ENCODE measurements around the gene CBFA2T3.

The CBFA2T3 gene

DNA sequence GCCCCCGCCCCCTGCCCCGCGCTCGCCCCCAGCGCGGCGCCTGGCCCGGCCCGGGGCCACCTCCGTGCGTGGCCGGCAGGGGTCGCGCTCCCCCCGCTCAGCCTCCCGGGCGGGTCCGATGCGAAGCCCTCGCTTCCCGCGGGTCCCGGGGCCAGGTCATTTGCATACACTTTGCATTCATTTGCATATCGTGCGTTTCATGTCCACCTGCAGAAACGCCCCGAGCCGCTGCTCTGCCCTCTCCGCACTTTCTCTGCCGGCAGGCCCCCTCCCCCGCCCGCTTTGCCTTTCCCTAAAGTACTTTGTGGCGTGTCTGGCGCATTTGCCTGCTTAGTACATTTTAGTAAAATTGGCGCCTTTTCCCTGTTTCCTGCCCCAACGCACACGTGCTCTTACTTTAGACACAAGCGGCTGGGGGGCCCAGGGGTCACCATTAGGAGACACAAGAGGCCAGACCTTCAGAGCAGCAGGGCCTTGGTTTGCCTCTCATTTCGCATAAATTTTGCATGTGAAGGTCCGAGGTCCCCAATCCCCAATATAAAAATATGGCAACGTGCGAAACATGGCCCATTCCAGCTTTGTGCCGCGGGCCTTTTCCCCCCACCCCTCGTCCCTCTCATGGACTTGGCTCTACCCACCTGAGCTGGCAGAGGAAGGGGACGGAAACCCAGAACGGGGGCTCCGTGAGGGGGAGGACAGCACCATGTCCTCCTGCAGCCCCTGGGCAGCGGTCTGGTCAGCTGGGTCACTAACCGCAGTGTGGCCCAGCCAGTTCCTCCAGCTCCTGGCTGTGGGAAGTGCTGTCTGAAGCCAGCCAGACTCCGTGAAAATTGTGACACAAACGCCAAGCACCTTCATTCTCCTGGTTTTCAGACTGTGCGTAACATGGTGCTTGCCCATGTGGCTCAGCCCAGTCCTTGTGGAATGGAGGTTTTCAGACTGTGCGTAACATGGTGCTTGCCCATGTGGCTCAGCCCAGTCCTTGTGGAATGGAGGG lies 34.8 kb downstream of the CBFA2T3 start:
- no peaks in the 10 kb centered on the region; the same call in 1 of the 2 replicates for H3K4me1 ChIP-seq (ENCODE audit: control insufficient read depth, insufficient read depth, low read length)
- no peak overlapping the region for H3K27ac ChIP-seq (ENCODE audit: low read length)
- no peaks in the 10 kb centered on the region for H3K9me3 ChIP-seq (ENCODE audit: control insufficient read depth, insufficient read depth, low read length)
- peaks cover 15% of the 10 kb centered on the region; the same call in 1 of the 2 replicates for H3K27me3 ChIP-seq (ENCODE audit: control insufficient read depth, insufficient read depth, low read length)
- no peak overlapping the region; the same call in 1 of the 2 replicates for H3K4me3 ChIP-seq (ENCODE audit: low read length)
- DNase-seq (ENCODE audit: low read depth, low spot score), result no peak
- H3K36me3 ChIP-seq (ENCODE audit: control insufficient read depth, insufficient read depth, low read length), result peaks cover 2% of the 10 kb centered on the region; the same call in 1 of the 2 replicates
- no CpG with 5 or more reads among the region's 54 CpGs for WGBS (ENCODE audit: insufficient coverage, insufficient read length)

DNA sequence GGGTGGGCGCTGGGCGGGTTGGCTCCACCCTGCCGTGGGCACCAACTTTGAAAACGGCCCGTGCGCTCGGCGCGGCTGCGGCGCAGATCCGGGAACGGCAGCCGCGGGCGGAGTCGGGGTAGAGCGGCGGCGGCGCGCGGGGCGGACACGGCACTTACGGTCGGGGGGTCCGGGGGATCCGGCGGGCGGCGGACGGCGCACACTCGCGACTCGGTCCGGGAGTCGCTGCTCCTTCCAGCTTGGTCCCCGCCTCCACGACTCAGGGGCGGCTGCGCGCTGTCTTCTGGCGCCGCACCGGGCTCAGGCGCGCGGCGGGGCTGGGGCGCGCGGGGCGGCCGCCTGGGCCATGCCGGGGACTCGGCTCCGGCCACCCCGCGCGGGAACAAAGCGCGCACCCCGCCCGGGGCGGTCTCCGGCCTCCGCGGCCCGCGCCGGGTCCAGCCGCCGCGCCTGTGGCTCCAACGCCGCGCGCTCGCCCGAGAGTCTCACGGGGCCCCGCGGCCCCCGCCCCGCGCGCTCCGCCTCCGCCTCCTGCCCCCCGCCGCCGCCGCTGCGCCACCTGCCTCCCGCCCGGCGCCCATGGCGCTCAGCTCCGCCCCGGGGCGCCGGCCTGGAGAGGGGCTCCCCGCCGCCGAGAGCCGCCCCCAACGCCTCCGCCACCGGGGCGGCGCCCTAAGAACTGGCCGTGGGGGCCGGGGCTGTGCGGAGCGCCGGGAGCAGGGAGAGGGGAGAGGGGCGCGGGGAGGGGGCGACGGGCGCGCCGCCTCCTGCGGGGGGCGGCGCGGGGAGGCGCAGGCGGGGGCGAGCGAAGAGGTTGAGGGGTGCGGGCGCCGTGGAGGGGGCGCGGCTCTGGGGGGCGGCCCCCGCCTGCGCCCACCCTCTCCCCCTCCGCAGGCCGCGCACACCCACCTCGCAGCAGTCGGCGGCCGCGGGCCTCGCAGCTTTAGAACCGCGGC lies 35.9 kb downstream of the CBFA2T3 start:
- Histone ChIP-seq H3K4me1 (ENCODE audit: control insufficient read depth, insufficient read depth, low read length) (no peaks in the 10 kb centered on the region; the same call in 1 of the 2 replicates), H3K27ac (ENCODE audit: low read length) (no peak overlapping the region), H3K36me3 (ENCODE audit: control insufficient read depth, insufficient read depth, low read length) (peaks cover 2% of the 10 kb centered on the region; the same call in 1 of the 2 replicates), H3K9me3 (ENCODE audit: control insufficient read depth, insufficient read depth, low read length) (no peaks in the 10 kb centered on the region), H3K27me3 (ENCODE audit: control insufficient read depth, insufficient read depth, low read length) (peaks cover 15% of the 10 kb centered on the region; the same call in 1 of the 2 replicates), H3K4me3 (ENCODE audit: low read length) (peak overlapping the region; percentile 30; the same call in 1 of the 2 replicates)
- no peak for DNase-seq (ENCODE audit: low read depth, low spot score)
- no CpG with 5 or more reads among the region's 152 CpGs for WGBS (ENCODE audit: insufficient coverage, insufficient read length)

- Histone ChIP-seq H3K9me3 (ENCODE audit: control insufficient read depth, insufficient read depth, low read length) (no peaks in the 10 kb centered on the region), H3K36me3 (ENCODE audit: control insufficient read depth, insufficient read depth, low read length) (peaks cover 2% of the 10 kb centered on the region; the same call in 1 of the 2 replicates), H3K27ac (ENCODE audit: low read length) (no peak overlapping the region), H3K4me1 (ENCODE audit: control insufficient read depth, insufficient read depth, low read length) (no peaks in the 10 kb centered on the region; the same call in 1 of the 2 replicates), H3K4me3 (ENCODE audit: low read length) (peak overlapping the region; percentile 30; the same call in 1 of the 2 replicates), H3K27me3 (ENCODE audit: control insufficient read depth, insufficient read depth, low read length) (peaks cover 15% of the 10 kb centered on the region; the same call in 1 of the 2 replicates)
- no CpG with 5 or more reads among the region's 73 CpGs for WGBS (ENCODE audit: insufficient coverage, insufficient read length)
- DNase-seq (ENCODE audit: low read depth, low spot score), result no peak
These were observed 36.8 kb downstream of the CBFA2T3 start for GRCh38 chr16:88939972-88940861.

GRCh38 chr16:88939245-88939971 lies 37.6 kb downstream of the CBFA2T3 start:
- Histone ChIP-seq H3K4me3 (ENCODE audit: low read length) (no peak overlapping the region), H3K36me3 (ENCODE audit: control insufficient read depth, insufficient read depth, low read length) (peaks cover 2% of the 10 kb centered on the region; the same call in 1 of the 2 replicates), H3K9me3 (ENCODE audit: control insufficient read depth, insufficient read depth, low read length) (no peaks in the 10 kb centered on the region), H3K4me1 (ENCODE audit: control insufficient read depth, insufficient read depth, low read length) (no peaks in the 10 kb centered on the region; the same call in 1 of the 2 replicates), H3K27me3 (ENCODE audit: control insufficient read depth, insufficient read depth, low read length) (peaks cover 15% of the 10 kb centered on the region; the same call in 1 of the 2 replicates), H3K27ac (ENCODE audit: low read length) (no peak overlapping the region)
- WGBS (ENCODE audit: insufficient coverage, insufficient read length), result no CpG with 5 or more reads among the region's 34 CpGs
- no peak for DNase-seq (ENCODE audit: low read depth, low spot score)

GRCh38 chr16:88938777-88939244 lies 38.2 kb downstream of the CBFA2T3 start:
- Histone ChIP-seq H3K36me3 (ENCODE audit: control insufficient read depth, insufficient read depth, low read length) (peaks cover 2% of the 10 kb centered on the region; the same call in 1 of the 2 replicates), H3K27me3 (ENCODE audit: control insufficient read depth, insufficient read depth, low read length) (peaks cover 15% of the 10 kb centered on the region; the same call in 1 of the 2 replicates), H3K4me3 (ENCODE audit: low read length) (no peak overlapping the region), H3K27ac (ENCODE audit: low read length) (no peak overlapping the region), H3K9me3 (ENCODE audit: control insufficient read depth, insufficient read depth, low read length) (no peaks in the 10 kb centered on the region), H3K4me1 (ENCODE audit: control insufficient read depth, insufficient read depth, low read length) (no peaks in the 10 kb centered on the region; the same call in 1 of the 2 replicates)
- DNase-seq (ENCODE audit: low read depth, low spot score), result no peak
- no CpG with 5 or more reads among the region's 15 CpGs for WGBS (ENCODE audit: insufficient coverage, insufficient read length)

DNA sequence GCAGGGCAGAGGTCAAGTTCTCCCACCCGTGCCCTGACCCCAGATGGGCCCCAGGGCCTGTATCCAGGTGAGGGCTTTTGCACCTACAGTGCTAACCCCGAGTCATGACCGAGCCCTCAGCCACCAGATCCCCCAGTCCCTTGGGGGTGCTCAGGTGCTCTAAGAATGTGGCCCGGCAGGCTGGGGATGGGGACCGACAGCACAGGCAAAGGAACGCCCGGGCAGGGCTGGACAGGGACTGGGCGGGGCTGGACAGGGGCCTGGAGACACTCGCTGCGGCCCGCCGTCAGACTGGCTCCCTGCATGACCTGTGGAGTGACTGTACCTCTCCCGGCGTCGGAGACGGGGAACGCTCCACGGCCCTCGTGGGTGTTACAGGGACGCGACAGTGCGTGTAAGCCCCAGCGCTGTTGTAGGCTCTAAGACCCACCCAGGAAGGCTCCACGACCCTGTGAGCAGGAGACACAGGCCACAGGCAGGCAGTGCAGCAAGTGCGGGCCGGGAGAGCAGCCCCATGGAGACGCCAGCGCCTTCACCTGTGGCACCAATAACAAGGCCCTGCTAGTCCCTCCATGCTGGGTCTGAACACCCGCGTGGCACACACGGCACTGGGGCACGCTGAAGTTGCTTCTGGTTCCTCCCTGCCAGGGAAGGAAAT lies 38.8 kb downstream of the CBFA2T3 start:
- peaks cover 15% of the 10 kb centered on the region; the same call in 1 of the 2 replicates for H3K27me3 ChIP-seq (ENCODE audit: control insufficient read depth, insufficient read depth, low read length)
- no peaks in the 10 kb centered on the region for H3K9me3 ChIP-seq (ENCODE audit: control insufficient read depth, insufficient read depth, low read length)
- no peak for DNase-seq (ENCODE audit: low read depth, low spot score)
- H3K36me3 ChIP-seq (ENCODE audit: control insufficient read depth, insufficient read depth, low read length), result peaks cover 2% of the 10 kb centered on the region; the same call in 1 of the 2 replicates
- H3K4me1 ChIP-seq (ENCODE audit: control insufficient read depth, insufficient read depth, low read length), result no peaks in the 10 kb centered on the region; the same call in 1 of the 2 replicates
- WGBS (ENCODE audit: insufficient coverage, insufficient read length), result no CpG with 5 or more reads among the region's 32 CpGs
- no peak overlapping the region for H3K27ac ChIP-seq (ENCODE audit: low read length)
- H3K4me3 ChIP-seq (ENCODE audit: low read length), result no peak overlapping the region

GRCh38 chr16:88937206-88937621 lies 39.8 kb downstream of the CBFA2T3 start:
- peaks cover 15% of the 10 kb centered on the region; the same call in 1 of the 2 replicates for H3K27me3 ChIP-seq (ENCODE audit: control insufficient read depth, insufficient read depth, low read length)
- no peaks in the 10 kb centered on the region for H3K9me3 ChIP-seq (ENCODE audit: control insufficient read depth, insufficient read depth, low read length)
- no peaks in the 10 kb centered on the region; the same call in 1 of the 2 replicates for H3K4me1 ChIP-seq (ENCODE audit: control insufficient read depth, insufficient read depth, low read length)
- H3K4me3 ChIP-seq (ENCODE audit: low read length), result no peak overlapping the region
- no peak overlapping the region for H3K27ac ChIP-seq (ENCODE audit: low read length)
- no CpG with 5 or more reads among the region's 19 CpGs for WGBS (ENCODE audit: insufficient coverage, insufficient read length)
- no peak for DNase-seq (ENCODE audit: low read depth, low spot score)
- peaks cover 2% of the 10 kb centered on the region; the same call in 1 of the 2 replicates for H3K36me3 ChIP-seq (ENCODE audit: control insufficient read depth, insufficient read depth, low read length)

GRCh38 chr16:88936556-88937205 lies 40.3 kb downstream of the CBFA2T3 start:
- Histone ChIP-seq H3K4me3 (ENCODE audit: low read length) (no peak overlapping the region), H3K4me1 (ENCODE audit: control insufficient read depth, insufficient read depth, low read length) (no peaks in the 10 kb centered on the region; the same call in 1 of the 2 replicates), H3K9me3 (ENCODE audit: control insufficient read depth, insufficient read depth, low read length) (no peaks in the 10 kb centered on the region), H3K27me3 (ENCODE audit: control insufficient read depth, insufficient read depth, low read length) (peaks cover 15% of the 10 kb centered on the region; the same call in 1 of the 2 replicates), H3K36me3 (ENCODE audit: control insufficient read depth, insufficient read depth, low read length) (peaks cover 2% of the 10 kb centered on the region; the same call in 1 of the 2 replicates), H3K27ac (ENCODE audit: low read length) (no peak overlapping the region)
- DNase-seq (ENCODE audit: low read depth, low spot score), result no peak
- WGBS (ENCODE audit: insufficient coverage, insufficient read length), result no CpG with 5 or more reads among the region's 31 CpGs

All from iPS DF 6.9 (cell line).